Pons (tissue), 1 donor: Measurements from ENCODE around the gene YPEL3.

ENCODE experiments used
- DNase-seq: peaks from one replicate; pipeline ENCODE4 v3.0.0-alpha.2; 2016; ENCODE audit warnings: low spot score

The YPEL3 gene

GRCh38 chr16:30090610-30091331 lies 5.2 kb downstream of the YPEL3 start:
- DNase-seq = no peak

DNA sequence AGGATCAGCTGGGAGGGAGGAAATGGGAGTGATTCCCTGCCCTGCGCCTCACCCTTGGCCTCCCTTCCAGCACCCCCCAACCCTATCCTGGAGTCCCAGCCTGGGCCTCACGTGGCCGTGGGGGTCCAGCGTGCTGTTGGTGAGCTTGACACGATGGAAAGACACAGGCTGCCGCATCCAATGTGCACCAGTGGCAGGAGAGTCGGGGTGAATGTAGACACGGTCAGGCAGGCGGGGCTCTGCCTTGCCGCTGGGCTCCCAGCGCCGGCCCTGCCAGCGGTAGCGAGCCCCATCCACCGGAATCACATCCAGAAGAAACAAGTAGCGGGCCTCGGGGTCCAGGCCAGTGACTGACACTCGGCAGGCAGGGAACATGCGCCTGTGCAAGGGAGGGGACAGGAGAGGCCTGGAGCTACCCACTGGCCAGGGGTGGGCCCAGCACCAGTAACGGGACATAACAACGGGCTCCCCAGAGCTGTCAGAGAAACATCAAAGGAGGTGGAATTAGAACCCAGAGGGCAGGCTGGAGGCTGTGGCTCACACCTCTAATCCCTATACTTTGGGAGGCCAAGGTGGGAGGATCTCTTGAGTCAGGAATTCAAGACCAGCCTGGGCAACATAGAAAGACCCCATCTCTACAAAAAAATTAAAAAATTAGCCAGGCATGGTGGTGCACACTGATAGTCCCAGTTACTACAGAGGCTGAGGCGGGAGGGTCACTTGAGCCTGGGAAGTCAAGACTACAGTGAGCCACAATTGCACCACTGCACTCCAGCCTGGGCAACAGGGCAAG lies 7.0 kb downstream of the YPEL3 start:
- no peak for DNase-seq

DNA sequence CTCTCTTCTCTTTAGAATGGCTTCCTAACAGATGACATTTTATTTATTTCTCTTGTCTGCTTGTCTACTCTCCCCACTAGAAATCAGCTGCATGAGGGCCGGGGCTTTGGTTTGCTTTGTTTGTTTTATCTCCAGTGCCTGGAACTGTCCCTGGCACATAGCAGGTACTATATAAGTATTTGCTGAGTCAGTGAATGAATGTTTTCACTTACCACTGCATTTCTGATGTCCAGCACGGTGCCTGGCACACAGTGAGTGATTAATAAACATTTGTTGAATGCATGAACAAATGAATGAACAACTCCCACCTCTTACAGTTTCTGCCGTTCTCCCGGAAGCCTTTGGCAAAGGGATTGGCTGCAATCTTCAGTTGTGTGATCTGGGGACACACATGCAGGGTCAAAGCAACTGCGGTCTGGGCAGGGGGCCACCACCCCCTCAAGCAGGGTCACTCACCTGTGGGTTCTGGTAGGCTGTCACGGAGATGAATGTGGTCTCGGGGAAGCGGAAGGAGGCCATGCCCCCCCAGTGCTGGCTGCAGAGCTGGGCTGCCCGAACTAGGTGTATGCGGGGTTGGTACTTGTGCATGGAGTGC lies 7.7 kb downstream of the YPEL3 start:
- no peak for DNase-seq

DNA sequence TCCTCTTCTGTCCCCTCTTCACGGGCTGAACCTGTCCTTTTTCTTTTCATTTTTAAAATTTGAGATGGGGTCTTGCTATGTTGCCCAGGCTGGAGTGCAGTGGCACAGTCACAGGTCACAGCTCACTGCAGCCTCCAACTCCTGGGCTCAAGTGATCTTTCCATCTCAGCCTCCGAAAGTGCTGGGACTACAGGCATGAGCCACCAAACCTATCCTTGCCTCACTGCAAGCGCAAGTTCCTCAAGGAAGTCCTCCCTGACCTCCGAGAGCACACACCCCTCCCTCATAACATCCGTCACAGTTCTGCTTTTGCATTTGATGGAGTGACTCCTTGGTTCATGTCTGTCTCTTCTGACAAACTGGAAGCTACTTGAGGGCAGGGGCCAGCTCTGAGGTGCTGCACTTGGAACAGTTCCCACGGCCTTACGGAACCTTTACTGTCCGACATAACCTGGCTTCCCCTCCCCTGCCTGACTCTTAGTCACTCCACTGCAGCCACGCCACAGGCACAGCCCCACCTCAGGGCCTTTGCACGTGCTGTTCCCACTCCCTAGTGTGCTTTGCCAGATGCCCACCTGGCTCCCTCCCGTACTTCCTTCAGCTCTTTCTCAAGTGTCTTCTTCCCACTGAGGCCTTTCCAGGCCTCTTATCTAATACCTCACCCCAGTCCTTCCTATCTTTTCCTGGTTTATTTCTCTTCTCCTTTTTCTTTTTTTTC lies 8.7 kb downstream of the YPEL3 start:
- DNase-seq = no peak

DNA sequence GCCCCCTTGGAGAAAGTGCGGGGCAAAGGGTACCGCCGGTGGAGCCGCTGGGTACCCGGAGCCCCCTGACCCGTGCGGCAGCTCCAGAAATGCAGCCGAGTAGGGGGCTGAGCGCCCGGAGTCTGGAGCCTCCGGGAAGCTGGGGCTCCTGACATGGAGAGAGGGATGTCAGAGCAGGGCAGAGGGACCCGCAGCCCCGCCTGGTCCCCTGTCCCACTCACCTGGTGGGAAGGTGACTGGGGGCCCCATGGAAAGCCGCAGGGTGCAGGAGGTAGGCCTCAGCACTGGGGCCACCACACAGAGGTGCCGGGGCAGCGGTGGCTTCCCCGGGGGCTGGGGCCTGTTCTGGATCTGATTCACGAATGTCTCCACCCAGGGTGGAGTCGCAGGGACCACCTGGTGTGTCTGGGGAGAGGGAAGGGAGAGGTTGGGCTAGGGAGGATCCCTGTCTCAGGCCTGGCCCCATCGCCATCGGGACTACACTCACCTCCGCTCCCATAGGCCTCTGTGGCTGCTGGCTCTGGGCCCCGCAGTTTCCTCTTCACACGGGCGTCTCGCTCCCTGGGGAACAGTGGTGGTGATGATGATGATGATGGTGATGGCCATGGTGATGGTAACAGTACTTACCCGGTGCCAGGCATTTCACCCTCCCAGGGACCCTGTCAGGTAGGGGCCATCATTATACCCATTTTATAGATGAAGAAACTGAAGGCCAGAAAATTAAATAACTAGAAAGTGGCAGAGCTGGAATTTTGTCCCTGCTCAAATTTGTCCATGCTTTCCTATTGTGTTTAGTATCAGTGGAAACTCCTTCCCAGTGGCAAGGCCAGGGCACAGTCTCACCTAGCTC lies 9.5 kb downstream of the YPEL3 start:
- DNase-seq = no peak

DNA sequence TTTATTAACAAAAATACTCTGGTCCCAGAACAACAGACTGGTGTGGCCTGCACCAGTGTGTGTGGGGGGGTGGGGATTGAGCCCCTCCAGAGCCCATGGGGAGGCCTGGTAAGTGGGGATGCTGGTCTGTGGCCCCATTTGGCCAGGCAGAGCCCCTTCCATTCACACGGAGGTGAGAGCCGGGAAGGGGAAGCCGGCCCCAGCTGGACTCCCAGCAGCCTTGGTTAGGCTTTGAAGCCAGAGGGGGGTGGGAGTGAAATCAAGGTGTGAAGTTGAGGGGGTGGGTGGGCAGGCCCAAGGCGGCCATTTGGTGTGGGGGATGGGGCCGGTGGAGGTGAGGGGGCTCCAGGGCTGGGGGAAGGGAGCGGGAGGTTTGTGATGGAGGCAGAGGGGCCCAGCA lies 10.2 kb downstream of the YPEL3 start:
- DNase-seq = no peak

DNA sequence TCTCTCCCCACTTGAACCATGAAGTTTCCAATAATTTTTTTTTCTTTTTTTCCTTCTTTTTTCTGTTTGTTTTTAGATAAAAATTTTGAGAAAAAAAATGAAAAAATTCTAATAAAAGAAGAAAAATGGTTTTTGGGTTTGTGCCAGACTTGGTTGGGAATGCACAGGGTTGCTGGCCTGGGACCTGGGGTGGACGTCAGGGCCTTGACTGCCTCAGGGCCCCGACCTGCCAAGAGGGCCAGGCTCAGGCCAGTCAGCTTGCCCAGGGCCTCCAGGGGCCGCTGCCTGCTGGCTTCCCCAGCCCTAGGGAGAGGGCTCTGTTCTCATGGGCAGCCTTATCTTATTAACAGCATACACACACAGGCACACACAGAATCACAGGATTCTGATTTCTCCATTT lies 10.8 kb downstream of the YPEL3 start:
- no peak for DNase-seq

GRCh38 chr16:30084816-30085159 lies 11.2 kb downstream of the YPEL3 start:
- DNase-seq = no peak

GRCh38 chr16:30084096-30084815 lies 11.8 kb downstream of the YPEL3 start:
- DNase-seq = no peak

DNA sequence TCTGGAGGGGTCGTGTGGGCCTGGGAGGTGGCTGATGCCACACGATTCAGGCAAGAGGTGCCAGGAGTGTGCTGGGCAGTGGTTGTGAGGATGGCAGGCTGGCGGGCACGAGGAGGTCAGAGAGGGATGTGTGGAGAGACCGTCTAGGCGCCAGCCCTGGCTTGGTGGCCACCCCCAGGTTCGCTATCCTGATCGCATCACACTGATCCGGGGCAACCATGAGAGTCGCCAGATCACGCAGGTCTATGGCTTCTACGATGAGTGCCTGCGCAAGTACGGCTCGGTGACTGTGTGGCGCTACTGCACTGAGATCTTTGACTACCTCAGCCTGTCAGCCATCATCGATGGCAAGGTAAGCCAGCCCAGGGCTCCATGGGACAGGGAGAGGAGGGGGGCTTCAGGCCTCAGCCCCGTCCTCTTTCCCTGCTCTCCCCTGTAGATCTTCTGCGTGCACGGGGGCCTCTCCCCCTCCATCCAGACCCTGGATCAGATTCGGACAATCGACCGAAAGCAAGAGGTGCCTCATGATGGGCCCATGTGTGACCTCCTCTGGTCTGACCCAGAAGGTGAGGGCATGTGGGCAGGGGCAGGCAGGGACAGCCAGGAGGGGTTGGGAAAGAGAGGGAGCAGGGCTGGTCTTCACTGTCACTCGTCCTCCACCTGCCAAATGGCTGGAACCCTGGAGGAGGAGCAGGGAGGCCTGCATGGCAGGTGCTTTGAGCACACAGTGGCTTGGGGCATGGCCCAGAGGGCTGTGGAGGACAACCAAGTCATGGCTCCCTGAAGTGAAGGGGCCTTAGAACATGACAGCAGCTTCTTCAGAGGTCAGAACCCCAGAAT lies 12.6 kb downstream of the YPEL3 start:
- no peak for DNase-seq

GRCh38 chr16:30082545-30083090 lies 13.4 kb downstream of the YPEL3 start:
- DNase-seq = no peak

GRCh38 chr16:30079480-30079879 lies 16.5 kb downstream of the YPEL3 start:
- no peak for DNase-seq

GRCh38 chr16:30078744-30079143 lies 17.3 kb downstream of the YPEL3 start:
- no peak for DNase-seq

- DNase-seq = no peak
Observed at GRCh38 chr16:30077656-30078055, 18.4 kb downstream of the YPEL3 start.

- no peak for DNase-seq
Observed at GRCh38 chr16:30076276-30076791, 19.7 kb downstream of the YPEL3 start.

GRCh38 chr16:30075503-30076275 lies 20.3 kb downstream of the YPEL3 start, which contains the start of gene PPP4C:
TSS of gene PPP4C (plus strand) at chr16:30075994. CDS start at chr16:30076378, 384 bp downstream.
- DNase-seq = peak; percentile 80

DNA sequence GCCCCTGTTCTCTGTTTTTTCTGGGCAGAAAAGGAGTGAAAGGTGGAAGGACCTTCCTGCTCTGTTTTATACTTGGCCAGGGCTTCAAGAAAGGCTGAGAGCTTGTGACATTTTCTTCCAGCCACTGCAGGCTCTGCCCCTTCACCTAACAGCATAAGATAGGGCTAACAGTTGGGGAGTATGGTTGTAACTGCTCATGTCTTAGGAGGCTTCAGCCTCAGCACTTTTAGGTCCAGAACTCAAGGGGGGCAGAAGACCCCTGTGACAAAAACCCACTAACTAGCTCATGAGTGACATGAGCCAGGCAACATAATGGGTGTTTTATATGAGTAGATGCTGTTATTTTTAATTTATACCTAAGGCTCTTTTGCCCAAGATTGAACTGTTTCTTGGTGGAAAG lies 25.5 kb downstream of the YPEL3 start:
- DNase-seq = no peak

GRCh38 chr16:30069611-30070462 lies 26.2 kb downstream of the YPEL3 start:
- DNase-seq = peak; percentile 50
